Inflammatory macrophage treated with lipopolysaccharide for 1 hour (primary cell): Measurements from ENCODE around the gene IRX4.
"Not testable (repeated sequence)": the region's sequence is repeated elsewhere in the genome, so short reads cannot be mapped to it uniquely, and the experiment has no call there.

Experiments
- DNase-seq, 2 donors: peaks; one replicate each; pipeline ENCODE4 v3.0.0-alpha.2; 2020 to 2022

The IRX4 gene

DNA sequence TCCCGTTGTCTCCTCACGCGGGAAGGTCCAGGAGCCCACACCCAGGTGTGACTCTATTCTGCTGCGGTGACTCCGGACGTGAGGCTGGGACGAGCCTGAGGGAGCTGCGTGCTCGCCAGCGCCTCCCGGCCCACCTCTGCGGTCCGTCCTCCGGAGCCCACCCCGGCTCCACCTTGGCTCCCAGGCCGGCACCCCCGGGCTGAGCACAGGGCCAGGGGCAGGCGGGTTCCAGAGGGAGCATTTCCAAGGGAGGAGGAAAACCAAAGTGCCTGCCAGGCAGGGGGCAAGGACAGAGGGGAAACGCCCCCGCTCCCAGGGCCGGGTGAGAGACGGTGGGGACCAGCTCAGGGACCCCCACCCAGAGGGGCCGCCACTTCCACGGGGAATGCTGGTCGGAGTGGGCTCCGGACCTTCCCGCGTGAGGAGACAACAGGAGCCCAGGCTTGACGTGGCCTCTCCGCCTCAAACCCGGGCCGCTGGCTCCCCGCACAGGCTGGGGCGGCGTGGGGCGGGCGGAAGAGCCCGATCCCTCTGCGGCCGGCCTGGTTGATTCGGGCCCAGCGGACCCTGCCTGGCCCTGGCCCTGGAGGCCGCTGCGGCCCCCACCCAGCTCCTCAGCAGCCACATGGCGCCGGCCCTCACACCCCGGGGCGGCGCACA, 26.0 kb downstream of the IRX4 start:
- no peak for DNase-seq

DNA sequence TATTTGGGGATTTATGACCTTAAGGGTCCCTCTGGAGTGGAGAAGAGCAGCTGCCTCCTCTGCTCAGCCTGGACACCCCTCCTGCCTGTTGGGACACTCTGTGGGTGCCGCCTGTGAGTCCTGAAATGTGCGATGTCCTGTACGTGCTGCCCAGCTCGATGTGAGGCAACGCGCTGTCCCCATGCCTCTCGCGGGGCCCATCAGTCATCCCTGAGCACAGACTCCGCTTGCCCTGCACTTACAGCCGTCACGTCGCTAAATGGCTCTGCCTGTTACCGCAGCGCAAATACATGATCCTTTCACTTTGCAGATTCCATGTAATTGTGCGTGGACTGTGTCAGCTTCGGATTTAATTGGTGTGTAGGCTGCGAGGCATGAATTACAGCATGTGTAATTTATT, 27.1 kb downstream of the IRX4 start:
- no peak for DNase-seq

DNA sequence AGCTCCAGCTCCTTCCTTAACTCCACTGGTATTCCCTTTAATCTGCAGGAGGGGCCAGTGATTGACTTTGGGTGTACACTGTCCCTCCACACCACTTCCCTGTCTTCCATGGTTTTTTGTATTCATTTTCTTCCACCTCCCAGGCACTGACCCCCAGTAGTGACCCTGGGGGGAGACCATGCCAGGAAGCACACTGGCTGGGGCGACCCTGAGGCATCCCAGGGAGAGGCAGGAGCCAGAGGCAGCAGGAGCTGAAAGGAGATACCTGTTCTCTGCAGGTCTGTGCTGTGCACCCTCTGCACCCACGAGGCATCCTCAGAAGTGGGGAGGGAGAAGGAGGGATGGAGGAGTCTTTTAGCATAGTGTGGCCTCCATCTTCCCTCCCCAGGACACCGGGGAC, 27.6 kb downstream of the IRX4 start:
- DNase-seq = no peak

- DNase-seq = no peak
Measured at GRCh38 chr5:1853531-1853930, 29.2 kb downstream of the IRX4 start.

DNA sequence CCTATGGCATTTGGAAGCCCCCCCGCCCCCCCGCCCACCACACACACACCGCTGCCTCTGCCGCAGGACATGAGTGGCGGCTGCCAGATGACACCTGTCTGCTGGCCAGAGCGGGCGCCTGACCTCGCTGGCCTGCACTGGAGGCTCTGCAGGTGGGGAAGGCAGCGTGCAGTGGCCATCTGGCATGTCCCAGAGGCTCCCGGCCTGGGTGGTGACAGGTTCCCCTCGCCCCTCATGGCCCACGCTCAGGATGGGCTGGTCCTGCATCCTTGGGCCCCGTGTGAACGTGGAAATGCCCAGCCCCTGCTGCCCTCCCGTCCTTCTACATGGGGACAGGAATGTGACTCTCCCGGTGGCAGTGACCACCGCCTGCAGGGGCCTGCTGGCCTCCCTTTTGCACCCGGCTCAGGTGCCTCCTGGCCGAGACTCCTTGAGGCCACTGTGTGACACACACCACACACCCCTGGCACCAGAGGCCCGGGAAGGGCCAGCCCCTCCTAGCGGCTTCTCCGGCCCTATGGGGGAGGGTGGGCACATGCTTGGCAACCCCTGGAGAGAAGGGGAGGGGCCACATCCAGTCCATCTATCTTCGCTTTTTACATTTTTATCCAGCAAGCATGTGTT, 30.3 kb downstream of the IRX4 start:
- DNase-seq = no peak

GRCh38 chr5:1851290-1851934, 31.3 kb downstream of the IRX4 start:
- DNase-seq = no peak

DNA sequence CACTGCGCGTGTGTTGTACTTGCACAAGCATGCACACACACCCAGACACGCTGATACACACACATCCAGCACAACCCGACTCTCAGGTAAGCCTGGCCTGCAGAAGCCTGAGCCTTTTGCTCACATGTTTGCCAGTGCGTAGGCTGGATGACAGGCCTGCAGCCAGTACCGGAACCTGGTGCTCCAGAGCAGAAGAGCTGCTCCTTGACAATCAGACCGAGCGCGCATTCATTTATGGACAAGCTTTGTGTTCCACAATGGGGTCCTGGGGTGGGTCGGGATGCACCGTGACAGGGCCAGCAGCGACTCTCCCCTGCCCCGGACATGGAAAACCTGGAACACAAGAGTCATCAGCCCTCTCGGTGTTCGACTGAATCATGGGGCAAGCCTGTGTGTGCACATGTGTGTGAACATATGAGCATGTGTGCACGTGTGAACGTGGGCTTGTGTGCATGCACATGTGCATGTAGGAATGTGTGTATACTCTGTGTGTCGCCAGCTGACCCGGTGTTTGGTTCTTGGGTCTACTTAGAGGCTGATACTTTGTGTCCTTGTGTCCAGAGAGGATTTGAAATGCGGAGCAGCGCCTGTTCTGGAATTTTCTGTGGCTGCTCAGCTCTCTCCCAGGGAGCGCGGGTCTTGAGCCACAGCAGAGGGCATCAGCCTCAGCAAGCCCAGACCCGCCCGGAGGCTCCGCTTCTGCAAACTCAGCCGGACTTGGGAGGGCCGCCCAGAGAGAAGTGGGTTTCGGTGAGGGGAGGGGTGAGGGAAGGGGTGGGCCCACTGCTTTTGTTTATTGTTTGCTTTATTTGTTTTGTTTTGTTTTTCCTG, 32.2 kb downstream of the IRX4 start:
- DNase-seq = no peak

GRCh38 chr5:1847611-1848010, 35.1 kb downstream of the IRX4 start:
- DNase-seq = no peak

DNA sequence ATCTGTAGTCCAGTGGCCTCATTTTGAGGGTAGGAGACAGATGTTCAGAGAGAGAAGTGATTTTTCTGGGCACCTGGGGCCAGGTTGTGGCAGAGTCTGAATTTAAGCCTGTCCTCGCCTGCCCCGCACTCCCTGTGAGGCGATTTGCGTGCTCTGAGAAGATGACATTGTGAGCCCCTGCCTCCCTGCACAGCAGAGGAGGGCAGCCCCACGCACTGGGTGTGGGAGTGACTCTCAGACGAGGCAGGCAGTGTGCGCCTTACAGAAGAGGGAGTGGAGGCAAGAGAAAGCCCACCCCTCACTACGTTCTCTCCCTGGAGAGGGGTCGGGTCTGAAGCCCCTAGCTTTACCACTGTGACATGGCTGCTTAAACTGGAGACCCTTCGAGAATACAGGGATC, 35.7 kb downstream of the IRX4 start:
- no peak for DNase-seq

DNA sequence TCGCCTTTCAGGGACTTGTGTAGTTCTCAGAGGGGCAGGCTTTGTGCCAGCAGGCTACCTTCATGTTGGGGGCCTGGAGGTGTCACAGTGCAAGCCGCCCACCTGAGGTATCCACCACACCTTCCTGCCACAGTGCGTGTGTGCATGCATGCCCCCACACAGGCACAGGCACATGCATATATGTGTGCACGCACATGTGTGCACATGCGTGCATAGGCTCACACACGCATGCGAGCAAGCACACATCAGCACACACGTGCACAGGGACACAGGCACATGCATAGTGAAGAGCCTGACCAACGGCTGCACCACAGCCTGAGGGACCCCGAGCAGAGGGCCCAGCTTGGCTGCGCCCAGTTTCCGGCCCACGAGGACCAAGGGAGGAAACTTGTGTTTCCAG, 36.1 kb downstream of the IRX4 start:
- DNase-seq = no peak

GRCh38 chr5:1845696-1846095, 37.0 kb downstream of the IRX4 start:
- DNase-seq = no peak

GRCh38 chr5:1844708-1845436, 37.9 kb downstream of the IRX4 start:
- no peak for DNase-seq

GRCh38 chr5:1843761-1844160, 39.0 kb downstream of the IRX4 start:
- DNase-seq = not testable (repeated sequence)

DNA sequence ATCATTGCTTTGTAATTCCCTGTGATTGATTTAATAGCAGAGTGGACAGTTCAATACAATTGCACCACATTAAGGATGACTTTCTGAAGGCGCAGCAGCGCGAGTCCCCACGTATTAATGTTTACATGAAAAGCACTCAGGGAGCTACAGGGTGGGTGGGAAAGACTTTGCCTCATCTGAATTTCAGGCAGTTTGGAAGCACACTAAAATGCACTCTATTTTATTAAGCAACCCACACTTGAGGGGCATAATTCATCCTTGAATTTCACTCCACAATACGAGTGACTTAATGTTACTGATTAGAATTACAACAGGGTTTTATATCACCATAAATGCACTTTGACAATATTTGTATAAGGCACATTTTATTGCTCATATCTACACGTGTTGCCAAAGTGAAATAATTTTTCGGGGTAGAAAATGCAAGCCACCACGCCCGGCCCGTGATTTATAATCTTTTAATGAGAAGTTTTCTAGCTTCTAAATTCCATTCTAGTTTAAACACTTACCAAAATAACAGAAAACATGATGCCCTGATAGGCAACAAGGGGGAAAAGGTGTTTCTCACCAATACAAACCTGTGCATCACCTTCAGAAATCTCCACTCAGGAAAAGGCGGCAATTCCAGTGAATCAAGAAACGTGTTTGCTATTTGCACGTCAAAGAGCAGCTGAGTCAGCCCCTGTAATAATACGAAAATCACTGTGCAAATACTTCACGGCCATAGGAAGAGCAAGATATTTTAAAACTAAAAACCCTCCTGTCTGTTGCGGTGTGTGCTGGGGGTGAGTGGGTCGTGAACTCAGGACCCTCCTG, 40.5 kb downstream of the IRX4 start:
- no peak for DNase-seq

DNA sequence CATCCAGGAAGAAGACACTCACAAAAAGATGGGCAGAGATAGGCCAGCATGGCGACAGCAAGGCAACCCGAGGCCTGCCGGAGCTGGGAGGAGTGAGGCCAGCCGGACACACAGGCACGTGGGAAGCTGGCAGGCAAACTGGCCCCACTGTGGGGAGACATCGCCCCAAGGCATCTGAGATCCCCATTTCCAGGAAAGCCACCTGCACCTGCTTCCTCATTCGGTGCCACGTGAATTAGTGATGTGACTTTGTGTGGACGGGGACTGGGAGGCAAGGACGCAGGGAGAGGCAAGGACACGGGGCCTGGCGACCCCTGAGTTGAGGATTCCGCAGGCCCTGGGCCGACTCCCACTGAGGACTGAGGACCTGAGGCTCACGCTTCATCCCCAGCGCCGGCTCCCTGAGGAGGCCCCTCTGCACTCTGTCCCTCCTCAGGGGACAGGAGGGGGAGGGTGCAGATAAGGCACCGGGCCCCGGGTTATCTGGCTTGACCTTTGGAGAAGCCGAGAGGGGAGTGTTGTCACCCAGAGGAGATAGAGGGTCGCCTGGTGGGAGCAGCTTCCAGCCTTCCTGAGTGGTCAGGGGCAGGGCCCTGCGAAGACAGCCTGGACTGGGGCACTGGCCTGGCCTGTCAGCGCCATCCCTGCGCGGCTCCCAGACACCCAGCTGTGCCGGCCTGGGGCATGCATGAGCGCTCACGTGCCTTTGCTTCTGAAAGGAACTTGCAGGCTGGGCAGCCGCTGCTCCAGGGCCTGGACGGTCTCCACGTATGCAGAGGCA, 41.8 kb downstream of the IRX4 start:
- no peak for DNase-seq

DNA sequence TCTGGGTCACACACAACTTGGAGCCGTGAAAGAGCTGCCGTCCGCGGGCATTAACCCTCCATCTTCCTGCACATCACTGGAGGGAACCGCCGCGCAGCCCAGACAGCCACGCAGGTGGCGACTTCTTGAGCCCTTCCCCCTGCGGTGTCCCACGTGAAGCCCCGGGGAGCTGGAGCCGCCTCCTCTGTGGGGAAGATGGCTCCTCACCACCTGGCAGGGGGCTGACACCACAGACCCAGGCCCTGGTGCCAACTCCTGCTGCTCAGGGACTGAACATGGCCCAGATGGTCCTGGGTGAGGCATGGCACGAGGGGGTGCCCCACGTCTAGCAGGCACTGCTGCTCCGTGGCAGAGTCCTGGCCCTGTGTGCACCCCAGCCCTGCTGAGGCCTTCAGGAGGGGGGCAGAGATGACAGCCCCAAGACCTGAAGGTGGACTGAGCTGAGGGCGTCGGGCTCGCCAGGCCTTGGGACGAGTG, 42.6 kb downstream of the IRX4 start:
- DNase-seq = no peak

GRCh38 chr5:1838013-1838412, 44.7 kb downstream of the IRX4 start:
- DNase-seq = no peak

- no peak for DNase-seq
Measured at GRCh38 chr5:1836891-1837880, 45.5 kb downstream of the IRX4 start.

- DNase-seq = no peak
Measured at GRCh38 chr5:1836176-1836890, 46.4 kb downstream of the IRX4 start.
